H1 (cell line): ENCODE measurements around the gene CADM1.

Experiments used
- CEBPB ChIP-seq: IDR thresholded peaks from 2 replicates; pipeline ENCODE4 v1.6.1; 2012; ENCODE audit warnings: low read depth, low read length
- CTCF ChIP-seq, 3 experiments: IDR thresholded peaks; 1 replicate in 2 of 3; 2 replicates in 1 of 3; pipeline versions ENCODE4 v1.5.1 to v1.6.1; 2011; ENCODE audit warnings: low read length in 3 of 3, mild to moderate bottlenecking in 3 of 3, inconsistent platforms in 2 of 3, low read depth in 1 of 3, moderate library complexity in 1 of 3; ENCODE audit not compliant: insufficient read depth in 1 of 3; ENCODE audit errors: control extremely low read depth in 1 of 3
- POLR2A ChIP-seq, 2 experiments: IDR thresholded peaks; 1 replicate in 1 of 2; 2 replicates in 1 of 2; pipeline ENCODE4 v1.6.1; 2011; ENCODE audit warnings: low read depth in 2 of 2, low read length in 2 of 2, mild to moderate bottlenecking in 2 of 2; ENCODE audit errors: control extremely low read depth in 1 of 2

DNA sequence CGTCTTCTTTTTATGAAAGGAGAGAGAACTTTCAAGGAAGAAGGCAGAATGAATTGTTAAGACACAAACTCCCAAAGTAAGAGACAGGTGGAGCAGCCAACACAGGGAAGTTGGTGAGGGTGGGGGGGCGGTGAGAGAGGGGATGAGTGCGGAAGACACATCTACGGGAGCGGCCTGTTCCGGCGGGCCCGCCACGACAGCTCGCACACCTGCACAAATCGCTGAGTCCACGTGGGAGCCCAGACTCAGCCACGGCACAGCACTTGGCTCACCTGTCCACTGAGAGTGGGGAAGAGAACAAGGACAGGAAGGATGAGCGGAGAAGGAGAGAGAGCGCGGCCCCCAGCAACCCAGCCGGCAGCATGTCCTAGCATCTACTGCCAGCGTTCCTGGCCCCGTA lies 331.1 kb downstream of the CADM1 start:
- TF ChIP-seq CEBPB (no peak), CTCF (IDR thresholded peaks at IDR 0.05; ENCODE audit: control extremely low read depth in 1 of 3, insufficient read depth in 1 of 3, low read depth in 1 of 3, low read length in 3 of 3) (no peak), POLR2A (IDR thresholded peaks at IDR 0.05; ENCODE audit: control extremely low read depth in 1 of 2, low read depth in 2 of 2, low read length in 2 of 2) (no peak)
